DOHH2 (cell line): ENCODE data around the gene ASB6.

ENCODE experiments used
- H3F3A ChIP-seq: fragments of 200-600 bp; sonication (generic), shearing (Covaris generic); 2 replicates; pipeline ENCODE4 v1.6.0; 2016; ENCODE audit warnings: antibody characterized with exemption, mild to moderate bottlenecking; ENCODE audit not compliant: control insufficient read depth, insufficient read depth
- H3K27ac ChIP-seq: fragments of 200-600 bp; sonication (generic); 2 replicates; pipeline ENCODE4 v1.5.1; 2014; ENCODE audit warnings: low read depth, mild to moderate bottlenecking, low read length, moderate library complexity
- H3K27me3 ChIP-seq: fragments of 200-600 bp; sonication (generic); 2 replicates; pipeline ENCODE4 v1.6.1; 2014; ENCODE audit warnings: mild to moderate bottlenecking, low read length, mixed read lengths; ENCODE audit not compliant: control insufficient read depth
- H3K36me3 ChIP-seq: fragments of 200-600 bp; sonication (generic); 2 replicates; pipeline ENCODE4 v1.6.1; 2014; ENCODE audit warnings: mild to moderate bottlenecking, low read length, moderate library complexity, mixed read lengths; ENCODE audit not compliant: control insufficient read depth
- H3K4me1 ChIP-seq: fragments of 200-600 bp; sonication (generic); 2 replicates; pipeline ENCODE4 v1.6.1; 2014; ENCODE audit warnings: mild to moderate bottlenecking, low read length, mixed read lengths; ENCODE audit not compliant: control insufficient read depth
- H3K4me2 ChIP-seq: fragments of 200-600 bp; sonication (generic); 2 replicates; pipeline ENCODE4 v1.6.0; 2014; ENCODE audit warnings: mild to moderate bottlenecking, low read length, moderate library complexity
- H3K4me3 ChIP-seq: fragments of 200-600 bp; sonication (generic); 2 replicates; pipeline ENCODE4 v1.5.1; 2014; ENCODE audit warnings: mild to moderate bottlenecking, low read length, mixed read lengths
- H3K79me2 ChIP-seq: fragments of 200-600 bp; sonication (generic); 2 replicates; pipeline ENCODE4 v1.6.1; 2014; ENCODE audit warnings: mild to moderate bottlenecking, low read length, mixed read lengths; ENCODE audit not compliant: control insufficient read depth
- H3K9me2 ChIP-seq: fragments of 200-600 bp; sonication (generic); replicated peaks from 2 replicates; pipeline ENCODE4 v1.6.1; 2014; ENCODE audit warnings: mild to moderate bottlenecking, low read length, mixed read lengths; ENCODE audit not compliant: control insufficient read depth
- H3K9me3 ChIP-seq: fragments of 200-600 bp; sonication (generic); 2 replicates; pipeline ENCODE4 v1.6.1; 2014; ENCODE audit warnings: antibody characterized with exemption, low read length, mixed read lengths; ENCODE audit not compliant: control insufficient read depth, insufficient read depth
- H4K20me1 ChIP-seq: fragments of 200-600 bp; sonication (generic); 2 replicates; pipeline ENCODE4 v1.6.0; 2014; ENCODE audit warnings: low read depth, mild to moderate bottlenecking, antibody characterized with exemption, low read length, moderate library complexity; ENCODE audit not compliant: control insufficient read depth, insufficient read depth
- CTCF ChIP-seq: fragments of 200-600 bp; sonication (generic); IDR thresholded peaks from one replicate; pipeline ENCODE4 v1.5.1; 2014; ENCODE audit warnings: antibody characterized with exemption, mild to moderate bottlenecking, low read depth, low read length; ENCODE audit not compliant: poor library complexity, severe bottlenecking
- EZH2phosphoT487 ChIP-seq: fragments of 200-600 bp; sonication (generic); IDR thresholded peaks from 2 replicates; pipeline ENCODE4 v1.6.1; 2017; ENCODE audit warnings: borderline replicate concordance, mild to moderate bottlenecking, antibody characterized with exemption, low read length, moderate library complexity, mixed read lengths

The ASB6 gene

GRCh38 chr9:129635099-129636065 is 6.6 kb downstream of the ASB6 start:
- H3F3A ChIP-seq = peaks cover 6% of the 10 kb centered on the region; the same call in 1 of the 2 replicates
- H3K79me2 ChIP-seq = peaks cover 59% of the 10 kb centered on the region
- H4K20me1 ChIP-seq = peaks cover 21% of the 10 kb centered on the region; the same call in 1 of the 2 replicates
- no peak overlapping the region for H3K4me3 ChIP-seq
- no peaks in the 10 kb centered on the region for H3K9me2 ChIP-seq
- no peaks in the 10 kb centered on the region for H3K9me3 ChIP-seq
- TF ChIP-seq CTCF (no peak), EZH2phosphoT487 (no peak)
- H3K27me3 ChIP-seq = no peaks in the 10 kb centered on the region
- H3K4me2 ChIP-seq = no peak overlapping the region
- H3K36me3 ChIP-seq = peaks cover 77% of the 10 kb centered on the region
- peaks cover 7% of the 10 kb centered on the region for H3K4me1 ChIP-seq
- H3K27ac ChIP-seq = no peak overlapping the region

- TF ChIP-seq CTCF = no peak
- no peak for TF ChIP-seq EZH2phosphoT487
- H3K79me2 ChIP-seq = peaks cover 59% of the 10 kb centered on the region
- peaks cover 87% of the 10 kb centered on the region for H3K36me3 ChIP-seq
- no peak overlapping the region for H3K4me2 ChIP-seq
- peaks cover 30% of the 10 kb centered on the region; the same call in 1 of the 2 replicates for H4K20me1 ChIP-seq
- 0 out of 2 replicates have a peak, but pooled peaks cover 2% of the 10 kb centered on the region for H3F3A ChIP-seq
- no peak overlapping the region for H3K27ac ChIP-seq
- H3K9me3 ChIP-seq = no peaks in the 10 kb centered on the region
- no peak overlapping the region for H3K4me3 ChIP-seq
- 0 out of 2 replicates have a peak, but pooled peaks cover under 1% of the 10 kb centered on the region for H3K4me1 ChIP-seq
- H3K9me2 ChIP-seq = no peaks in the 10 kb centered on the region
- H3K27me3 ChIP-seq = no peaks in the 10 kb centered on the region
These were observed 8.1 kb downstream of the ASB6 start for GRCh38 chr9:129633848-129634247.

GRCh38 chr9:129633207-129633606 is 8.7 kb downstream of the ASB6 start:
- H3K79me2 ChIP-seq = peaks cover 64% of the 10 kb centered on the region
- no peak overlapping the region for H3K4me2 ChIP-seq

More at GRCh38 chr9:129633207-129633606, 8.7 kb downstream of the ASB6 start:
- H3K9me2 ChIP-seq = no peaks in the 10 kb centered on the region
- H3K9me3 ChIP-seq = no peaks in the 10 kb centered on the region
- no peak overlapping the region for H3K27ac ChIP-seq
- H4K20me1 ChIP-seq = peaks cover 36% of the 10 kb centered on the region
- 0 out of 2 replicates have a peak, but pooled peaks cover 2% of the 10 kb centered on the region for H3F3A ChIP-seq
- peaks cover 7% of the 10 kb centered on the region for H3K4me1 ChIP-seq
- TF ChIP-seq CTCF (no peak), EZH2phosphoT487 (no peak)
- H3K27me3 ChIP-seq = no peaks in the 10 kb centered on the region
- no peak overlapping the region for H3K4me3 ChIP-seq
- H3K36me3 ChIP-seq = peaks cover 87% of the 10 kb centered on the region
